Fibroblast of lung (primary cell): ENCODE measurements around the gene TLNRD1.

ENCODE experiments used
- EZH2 ChIP-seq: IDR thresholded peaks from 2 replicates; pipeline ENCODE4 v1.5.1; 2012; ENCODE audit warnings: low read length, control low read depth, mild to moderate bottlenecking; ENCODE audit errors: missing control alignments
- TF ChIP-seq, protein P1 (sequence below), 2 donors: IDR thresholded peaks in 1 of 2; conservative IDR thresholded peaks in 1 of 2; 1 replicate in 1 of 2; 2 replicates in 1 of 2; pipeline ENCODE4 v1.5.1; 2011 to 2012; ENCODE audit warnings: low read length in 2 of 2, control low read depth in 1 of 2, inconsistent platforms in 1 of 2, low read depth in 1 of 2, mild to moderate bottlenecking in 1 of 2

DNA sequence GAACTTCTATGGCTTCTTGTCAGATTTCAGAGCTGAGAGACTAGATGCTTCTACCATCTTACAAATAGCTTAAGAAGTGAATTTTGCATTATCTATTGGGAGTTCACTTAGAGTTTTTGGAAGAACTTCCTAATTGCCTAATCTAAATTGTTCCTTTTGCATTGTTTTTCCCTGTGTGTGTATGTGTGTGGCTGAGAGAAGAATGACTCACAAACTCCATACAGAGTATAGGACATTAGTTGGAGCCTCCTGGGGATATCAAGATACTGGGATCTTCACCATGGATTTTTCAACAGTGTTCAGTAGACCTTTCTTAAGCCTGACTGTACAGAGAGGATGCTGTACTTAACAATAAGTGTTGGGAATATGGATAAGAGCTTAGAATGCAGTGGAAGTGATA is 10.9 kb downstream of the TLNRD1 start:
- TF ChIP-seq, protein P1, sequence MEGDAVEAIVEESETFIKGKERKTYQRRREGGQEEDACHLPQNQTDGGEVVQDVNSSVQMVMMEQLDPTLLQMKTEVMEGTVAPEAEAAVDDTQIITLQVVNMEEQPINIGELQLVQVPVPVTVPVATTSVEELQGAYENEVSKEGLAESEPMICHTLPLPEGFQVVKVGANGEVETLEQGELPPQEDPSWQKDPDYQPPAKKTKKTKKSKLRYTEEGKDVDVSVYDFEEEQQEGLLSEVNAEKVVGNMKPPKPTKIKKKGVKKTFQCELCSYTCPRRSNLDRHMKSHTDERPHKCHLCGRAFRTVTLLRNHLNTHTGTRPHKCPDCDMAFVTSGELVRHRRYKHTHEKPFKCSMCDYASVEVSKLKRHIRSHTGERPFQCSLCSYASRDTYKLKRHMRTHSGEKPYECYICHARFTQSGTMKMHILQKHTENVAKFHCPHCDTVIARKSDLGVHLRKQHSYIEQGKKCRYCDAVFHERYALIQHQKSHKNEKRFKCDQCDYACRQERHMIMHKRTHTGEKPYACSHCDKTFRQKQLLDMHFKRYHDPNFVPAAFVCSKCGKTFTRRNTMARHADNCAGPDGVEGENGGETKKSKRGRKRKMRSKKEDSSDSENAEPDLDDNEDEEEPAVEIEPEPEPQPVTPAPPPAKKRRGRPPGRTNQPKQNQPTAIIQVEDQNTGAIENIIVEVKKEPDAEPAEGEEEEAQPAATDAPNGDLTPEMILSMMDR (conservative IDR thresholded peaks at IDR 0.05 in 1 of 2, IDR thresholded peaks at IDR 0.05 in 1 of 2; ENCODE audit: low read depth in 1 of 2, low read length in 2 of 2): no peak
- TF ChIP-seq EZH2: no peak
